Left lobe of liver (tissue), 2 donors: Measurements from ENCODE around the gene ZBTB47. TPM values are rescaled to one million over a fixed set of nuclear protein-coding genes. Genes with fewer than 3 reads are reported as not detected.

Source experiments
- ATAC-seq: fragments of 200-7000 bp; cut with Tn5 transposase; one replicate; pipeline ENCODE4 v1.9.1; 2020; ENCODE audit warnings: mild to moderate bottlenecking, moderate library complexity
- DNase-seq: peaks from one replicate; pipeline ENCODE4 v3.0.0-alpha.2; 2020; ENCODE audit warnings: low spot score
- total RNA-seq: library from RNA; stranded (reverse); gene quantifications from one replicate; pipeline ENCODE4 v1.2.1, GENCODE V29; 2021
- donor health status: DM: no; HTN: no; CAD: no; lungs with moderate emphysema.
- donor health status: DM: no; HTN: yes; CAD: no.

Gene ZBTB47
- total RNA-seq: 5.0 TPM

GRCh38 chr3:42653560-42654330, at the start of gene ZBTB47:
TSS of gene ZBTB47 (plus strand) at chr3:42653697. CDS start at chr3:42658356, 4,659 bp downstream.
- ATAC-seq: peak; percentile 31

DNA sequence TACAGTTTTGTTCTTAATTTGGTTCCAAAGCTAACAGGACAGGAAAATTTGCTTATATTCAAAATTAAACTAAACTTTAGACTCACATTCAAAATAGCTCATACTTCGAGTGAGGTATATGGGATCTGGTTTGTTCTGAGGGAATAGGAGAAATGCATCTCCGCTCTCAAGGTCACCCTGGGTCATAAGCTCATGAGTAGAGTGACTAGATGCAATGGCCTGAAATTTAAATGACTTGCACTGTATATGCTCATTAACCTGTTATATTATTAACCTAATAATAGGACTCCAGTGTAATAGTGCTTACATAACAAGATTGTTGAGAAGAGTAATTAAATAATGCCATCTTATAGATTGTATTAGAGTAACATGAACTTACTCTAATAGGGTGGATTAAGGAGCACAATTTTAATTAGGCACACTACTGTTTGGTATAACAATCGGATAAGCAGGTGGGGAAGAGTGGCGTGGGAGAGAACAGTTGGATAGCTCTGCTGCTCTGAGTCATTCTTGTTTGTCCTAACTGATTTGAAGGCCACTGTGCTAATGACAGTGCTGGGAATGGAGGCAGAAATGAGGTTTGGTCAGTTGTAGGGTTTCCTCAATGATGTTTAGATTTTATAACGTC, 47.8 kb upstream of the ZBTB47 start:
- ATAC-seq (no peak), DNase-seq (no peak)

More at GRCh38 chr3:42653560-42654330, at the start of gene ZBTB47:
- peak; percentile 59 for DNase-seq

DNA sequence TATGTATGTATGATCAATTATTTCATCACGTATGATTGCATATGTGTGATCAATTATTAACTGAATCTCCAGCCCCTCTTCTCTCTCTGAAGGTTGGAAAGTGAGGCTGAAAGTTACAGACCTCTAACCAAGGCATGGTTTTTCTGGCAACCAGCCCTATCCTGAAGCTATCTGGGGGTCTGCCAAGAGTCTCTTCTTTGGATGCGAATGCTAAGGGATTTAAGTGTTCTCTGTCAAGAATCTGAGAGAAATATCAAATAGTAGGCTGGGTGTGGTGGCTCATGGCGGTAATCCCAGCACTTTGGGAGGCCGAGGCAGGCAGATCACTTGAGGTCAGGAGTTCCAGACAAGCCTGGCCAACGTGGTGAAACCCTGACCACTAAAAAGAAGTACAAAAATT, 44.9 kb upstream of the ZBTB47 start:
- no peak for ATAC-seq
- DNase-seq: no peak

DNA sequence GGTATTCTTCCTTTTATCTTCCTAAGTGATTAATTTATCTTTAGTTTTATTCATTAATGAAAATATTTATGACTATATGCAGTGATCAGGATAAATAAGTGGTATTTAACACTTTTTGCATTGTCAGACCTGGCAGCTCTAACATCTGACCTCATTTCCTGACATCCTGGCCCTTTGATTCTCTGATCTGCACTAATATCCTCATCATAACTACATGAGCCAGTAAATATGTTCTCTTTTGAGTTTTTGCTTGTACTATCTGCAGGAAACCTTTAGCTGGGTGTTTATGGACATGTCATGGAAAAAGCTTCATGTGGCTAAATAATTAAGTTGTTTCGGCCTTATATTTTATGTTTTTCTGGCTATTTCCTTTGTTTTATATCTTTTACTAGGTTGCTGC, 42.5 kb upstream of the ZBTB47 start:
- ATAC-seq: no peak

DNA sequence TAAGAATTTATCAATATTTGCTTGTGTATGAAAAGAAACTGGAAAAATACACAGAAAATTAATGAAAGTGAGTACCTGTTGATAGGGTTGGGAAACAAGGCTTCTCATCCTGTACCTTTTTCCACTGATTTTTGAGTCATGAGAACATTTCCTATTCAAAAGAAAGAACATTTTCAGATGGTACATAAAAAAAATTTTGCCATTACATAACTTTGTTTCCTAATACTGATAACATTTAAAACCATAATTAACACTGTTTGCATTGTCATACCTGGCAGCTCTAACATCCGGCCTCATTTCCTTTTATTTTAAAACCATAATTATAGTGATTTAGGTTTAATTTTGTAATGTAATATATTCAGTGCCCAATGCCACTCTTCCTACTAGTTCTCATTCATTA, 41.3 kb upstream of the ZBTB47 start:
- ATAC-seq: no peak
- no peak for DNase-seq

More for the DNA sequence above, 42.5 kb upstream of the ZBTB47 start:
- DNase-seq: no peak

GRCh38 chr3:42612928-42613327, 40.6 kb upstream of the ZBTB47 start:
- DNase-seq (no peak), ATAC-seq (no peak)

DNA sequence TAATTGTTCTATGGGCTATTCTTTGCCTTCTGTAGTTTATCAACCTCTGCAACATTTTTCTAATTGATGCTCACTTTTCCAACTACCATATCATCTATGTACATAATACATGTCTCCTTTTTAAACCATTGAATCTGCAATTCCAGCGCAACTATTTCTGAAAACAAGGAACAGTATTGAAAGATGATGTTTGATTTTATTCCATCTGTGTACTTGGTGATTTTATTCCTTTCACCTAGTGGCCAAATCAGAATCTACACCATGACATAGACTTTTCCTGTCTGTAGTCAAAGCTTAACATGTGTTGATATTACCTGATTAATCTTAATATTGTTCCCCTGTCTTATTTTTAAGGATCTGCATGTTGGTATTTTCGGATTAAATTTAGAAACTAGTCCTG, 40.0 kb upstream of the ZBTB47 start:
- no peak for ATAC-seq

DNA sequence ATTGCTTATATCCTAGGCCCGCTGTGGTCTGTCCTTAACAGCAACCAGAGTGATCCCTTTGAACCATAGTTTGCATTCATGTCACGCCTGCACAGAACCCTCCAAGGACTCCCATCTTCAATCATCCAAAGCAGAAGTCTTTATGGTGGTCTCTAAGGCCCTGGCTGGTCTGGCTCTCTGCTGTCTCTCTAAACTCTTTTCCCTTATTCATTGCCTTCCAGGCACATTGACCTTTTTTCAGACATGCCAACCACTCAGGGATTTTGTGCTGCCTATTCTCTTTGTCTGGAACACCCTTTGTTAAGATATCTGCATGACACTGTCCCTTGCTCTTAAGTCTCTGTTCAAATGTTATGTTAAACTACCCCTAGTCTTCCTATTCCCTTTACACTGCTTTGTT, 21.9 kb upstream of the ZBTB47 start:
- DNase-seq (no peak), ATAC-seq (no peak)

More for the DNA sequence above, 40.0 kb upstream of the ZBTB47 start:
- DNase-seq: no peak

DNA sequence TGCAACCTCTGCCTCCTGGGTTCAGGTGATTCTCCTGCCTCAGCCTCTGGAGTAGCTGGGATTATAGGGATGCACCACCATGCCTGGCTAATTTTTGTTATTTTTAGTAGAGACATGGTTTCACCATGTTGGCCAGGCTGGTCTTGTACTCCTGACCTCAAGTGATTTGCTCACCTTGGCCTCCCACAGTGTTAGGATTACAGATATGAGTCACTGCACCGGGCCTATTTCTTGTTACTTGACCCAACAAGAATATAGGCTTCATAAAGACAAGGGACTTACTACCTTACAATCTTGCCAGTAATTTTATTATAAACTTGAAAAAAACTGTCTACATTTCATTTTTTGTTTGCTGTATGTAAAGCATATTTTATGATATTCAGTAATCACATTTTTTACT, 21.4 kb upstream of the ZBTB47 start:
- no peak for ATAC-seq
- DNase-seq: no peak

- DNase-seq (no peak), ATAC-seq (no peak)
Observed at GRCh38 chr3:42633544-42633943, 20.0 kb upstream of the ZBTB47 start.

DNA sequence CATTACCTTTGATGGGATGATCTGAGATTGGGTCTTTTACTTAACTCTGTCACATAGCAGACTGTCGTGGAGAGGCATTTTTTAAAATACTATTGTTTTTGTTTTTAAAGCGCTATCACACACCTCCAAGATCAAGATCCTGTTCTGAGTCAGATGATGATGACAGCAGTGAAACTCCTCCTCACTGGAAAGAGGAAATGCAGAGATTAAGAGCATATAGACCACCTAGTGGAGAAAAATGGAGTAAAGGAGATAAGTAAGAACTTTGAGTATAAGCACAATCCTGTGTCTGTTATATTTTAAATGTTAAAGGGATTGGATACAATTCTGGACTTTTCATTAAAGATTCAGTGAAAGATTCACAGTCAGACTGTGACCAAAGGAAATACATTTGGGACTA, 18.4 kb upstream of the ZBTB47 start:
- no peak for DNase-seq
- no peak for ATAC-seq

DNA sequence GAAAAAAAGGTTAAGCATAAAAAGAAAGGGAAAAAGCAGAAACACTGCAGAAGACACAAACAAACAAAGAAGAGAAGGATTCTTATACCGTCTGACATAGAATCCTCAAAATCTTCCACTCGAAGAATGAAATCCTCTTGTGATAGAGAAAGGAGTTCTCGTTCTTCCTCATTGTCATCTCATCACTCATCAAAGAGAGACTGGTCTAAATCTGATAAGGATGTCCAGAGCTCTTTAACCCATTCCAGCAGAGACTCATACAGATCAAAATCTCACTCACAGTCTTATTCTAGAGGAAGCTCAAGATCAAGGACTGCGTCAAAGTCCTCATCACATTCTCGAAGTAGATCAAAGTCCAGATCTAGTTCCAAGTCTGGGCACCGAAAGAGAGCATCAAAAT, 16.5 kb upstream of the ZBTB47 start:
- ATAC-seq (no peak), DNase-seq (no peak)

- no peak for DNase-seq
- no peak for ATAC-seq
Observed at GRCh38 chr3:42638339-42638842, 15.1 kb upstream of the ZBTB47 start.

GRCh38 chr3:42639192-42639591, 14.3 kb upstream of the ZBTB47 start:
- DNase-seq: no peak
- no peak for ATAC-seq

GRCh38 chr3:42640129-42640528, 13.4 kb upstream of the ZBTB47 start:
- ATAC-seq (no peak), DNase-seq (no peak)

- ATAC-seq (no peak), DNase-seq (no peak)
Observed at GRCh38 chr3:42640771-42641370, 12.6 kb upstream of the ZBTB47 start.

DNA sequence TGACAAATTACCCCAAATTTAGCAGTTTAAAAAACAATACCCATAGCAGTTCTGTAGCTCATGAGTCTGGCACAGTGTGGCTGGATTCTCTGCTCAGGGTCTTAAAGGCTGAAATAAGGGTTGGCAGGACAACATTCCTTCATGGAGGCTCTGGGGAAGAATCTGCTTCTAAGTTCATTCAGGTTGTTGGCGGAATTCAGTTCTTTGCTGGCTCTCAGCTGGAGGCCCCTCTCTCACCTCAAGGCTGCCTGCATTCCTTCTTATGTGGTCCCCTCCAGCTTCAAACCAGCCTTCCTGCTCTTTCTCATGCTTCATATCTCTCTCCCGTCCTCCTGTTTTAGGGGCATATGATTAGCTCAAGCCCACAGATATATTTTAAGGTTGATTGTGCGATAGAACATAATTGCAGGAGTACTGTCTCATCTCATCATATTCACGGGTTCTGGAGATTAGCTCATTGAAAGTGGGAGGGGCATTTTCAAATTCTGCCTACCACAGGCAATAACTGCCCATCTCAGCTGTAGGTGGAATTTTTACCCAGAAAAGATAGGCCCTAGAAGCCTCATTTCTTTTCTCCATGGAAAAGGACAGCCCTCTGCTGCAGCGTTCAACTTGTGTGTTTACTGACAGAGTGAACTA, 5.6 kb upstream of the ZBTB47 start:
- no peak for DNase-seq
- ATAC-seq: no peak

GRCh38 chr3:42649006-42649405, 4.5 kb upstream of the ZBTB47 start:
- no peak for DNase-seq
- ATAC-seq: no peak

- DNase-seq (no peak), ATAC-seq (no peak)
Observed at GRCh38 chr3:42649783-42650182, 3.7 kb upstream of the ZBTB47 start.

GRCh38 chr3:42651248-42652091, 2.0 kb upstream of the ZBTB47 start:
- no peak for ATAC-seq
- DNase-seq: no peak

DNA sequence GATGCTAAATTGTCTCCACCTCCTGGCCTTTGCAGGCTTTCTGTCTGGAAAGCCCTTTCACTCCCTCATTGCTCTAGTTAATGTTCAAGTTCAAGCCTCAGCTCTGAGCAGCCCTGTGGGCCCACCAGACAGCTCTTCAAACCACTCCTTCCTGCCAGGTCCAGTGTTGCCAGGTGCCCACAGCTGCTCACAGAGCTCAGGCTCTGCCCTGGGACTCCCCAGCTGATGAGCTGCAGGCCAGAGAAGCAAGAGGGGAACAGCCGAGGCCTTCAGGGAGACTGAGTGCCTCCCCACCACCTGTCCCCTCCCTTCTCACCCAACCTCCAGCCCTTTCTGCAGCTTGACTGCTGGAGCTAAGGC, 1.3 kb upstream of the ZBTB47 start:
- DNase-seq (no peak), ATAC-seq (no peak)
